OCI-LY7 (cell line): ENCODE results near the gene FAM81A. TPM values are rescaled to one million over a fixed set of nuclear protein-coding genes. Genes with fewer than 3 reads are reported as not detected.

Source experiments
- BruUV-seq: library from RNA; stranded (reverse); fragments of 400-500 nt; replicated peaks from 2 replicates; lab custom pipeline; 2021; lab: Mats Ljungman, UMichigan
- CTCF ChIA-PET: fragments of 300-600 bp; sonication (Branson Sonifier 250); formaldehyde crosslinking; loops from one replicate; lab custom pipeline; 2022; ENCODE audit warnings: antibody characterized with exemption; ENCODE audit not compliant: unreplicated experiment; lab: Charles Lee
- POLR2A ChIA-PET: fragments of 300-600 bp; sonication (Branson Sonifier 250); formaldehyde crosslinking; loops from one replicate; lab custom pipeline; 2022; ENCODE audit warnings: antibody characterized with exemption; lab: Charles Lee
- DNase-seq: peaks from one replicate; pipeline ENCODE4 v3.0.0-alpha.2; 2015; ENCODE audit warnings: low spot score
- H2AFZ ChIP-seq: fragments of 200-600 bp; sonication (generic), shearing (Covaris generic); 2 replicates; pipeline ENCODE4 v1.6.1; 2014; ENCODE audit warnings: mild to moderate bottlenecking, antibody characterized with exemption, low read length, moderate library complexity
- H3K27ac ChIP-seq: fragments of 200-600 bp; sonication (generic); 2 replicates; pipeline ENCODE4 v1.5.1; 2014; ENCODE audit warnings: mixed run types, low read depth, mild to moderate bottlenecking, moderate library complexity, low read length, inconsistent platforms; ENCODE audit not compliant: poor library complexity, severe bottlenecking
- H3K36me3 ChIP-seq: fragments of 200-600 bp; sonication (generic); 2 replicates; pipeline ENCODE4 v1.6.1; 2014; ENCODE audit warnings: mild to moderate bottlenecking, antibody characterized with exemption, low read length, moderate library complexity, mixed read lengths; ENCODE audit not compliant: insufficient read depth
- H3K4me1 ChIP-seq: fragments of 200-600 bp; sonication (generic); 2 replicates; pipeline ENCODE4 v1.5.1; 2014; ENCODE audit warnings: mild to moderate bottlenecking, low read length; ENCODE audit not compliant: insufficient read depth, poor library complexity, severe bottlenecking
- H3K4me2 ChIP-seq: fragments of 200-600 bp; sonication (generic); 2 replicates; pipeline ENCODE4 v1.6.1; 2014; ENCODE audit warnings: mild to moderate bottlenecking, low read length
- H3K4me3 ChIP-seq: fragments of 200-600 bp; sonication (generic); 2 replicates; pipeline ENCODE4 v1.5.1; 2014; ENCODE audit warnings: mild to moderate bottlenecking, low read depth, low read length; ENCODE audit not compliant: poor library complexity, severe bottlenecking
- H3K79me2 ChIP-seq: fragments of 200-600 bp; sonication (generic); 2 replicates; pipeline ENCODE4 v1.6.1; 2016; ENCODE audit warnings: low read depth, mild to moderate bottlenecking, low read length, moderate library complexity, mixed read lengths; ENCODE audit not compliant: insufficient read depth
- H3K9me2 ChIP-seq: fragments of 200-600 bp; sonication (generic); 2 replicates; pipeline ENCODE4 v1.6.1; 2016; ENCODE audit warnings: mild to moderate bottlenecking, low read length, mixed read lengths; ENCODE audit not compliant: insufficient read depth
- H3K9me3 ChIP-seq: fragments of 200-600 bp; sonication (generic); 2 replicates; pipeline ENCODE4 v1.6.1; 2014; ENCODE audit warnings: mild to moderate bottlenecking, mixed run types, low read length, mixed read lengths
- H4K20me1 ChIP-seq: fragments of 200-600 bp; sonication (generic); 2 replicates; pipeline ENCODE4 v1.6.1; 2014; ENCODE audit warnings: mild to moderate bottlenecking, antibody characterized with exemption, low read length, moderate library complexity, mixed read lengths; ENCODE audit not compliant: insufficient read depth
- EZH2phosphoT487 ChIP-seq: fragments of 200-600 bp; sonication (generic); IDR thresholded peaks from 2 replicates; pipeline ENCODE4 v1.6.1; 2018; ENCODE audit warnings: low read depth, borderline replicate concordance, mild to moderate bottlenecking, mixed run types, antibody characterized with exemption, low read length, moderate library complexity, mixed read lengths
- intact Hi-C: fragments of 100-400 bp; cut with micrococcal nuclease; formaldehyde crosslinking; loops from one replicate; pipeline ENCODE4 v1.10.0; 2022; ENCODE audit not compliant: unreplicated experiment
- total RNA-seq, 2 experiments: library from RNA; depleted of rRNA in 1 of 2; stranded (reverse); fragments of >200 nt in 1 of 2; shearing (Covaris generic) in 1 of 2; gene quantifications; 2 replicates each; pipeline ENCODE4 v1.2.3, GENCODE V29; 2014 to 2022
- TF ChIP-seq, protein P1 (sequence below): fragments of 200-600 bp; sonication (generic); conservative IDR thresholded peaks from 2 replicates; pipeline ENCODE4 v1.5.1; 2014; ENCODE audit warnings: mild to moderate bottlenecking, antibody characterized with exemption, low read length, moderate library complexity, mixed read lengths

The FAM81A gene
- total RNA-seq, 2 experiments from 2014 or later = 11.6 to 37.4 TPM

DNA sequence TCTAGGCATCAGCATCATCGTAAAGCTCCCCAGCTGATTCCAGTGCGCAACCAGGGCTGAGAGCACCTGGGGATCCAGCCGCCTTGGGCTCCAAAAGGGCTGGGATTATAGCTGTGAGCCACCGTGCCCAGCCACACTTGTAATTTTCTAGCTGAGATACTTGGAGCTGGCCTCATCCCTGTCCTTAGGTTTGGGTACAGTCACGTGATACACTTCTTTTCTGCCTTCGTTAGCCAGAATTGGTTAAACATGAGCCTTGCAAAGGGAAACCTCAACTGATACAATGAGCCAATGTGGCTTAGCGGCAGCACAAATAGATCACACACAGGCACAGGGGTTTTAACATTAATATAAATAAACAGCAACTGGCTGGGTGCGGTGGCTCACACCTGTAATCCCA, 103.8 kb downstream of the FAM81A start:
- BruUV-seq = no TSS peak
- DNase-seq = no peak
- Histone ChIP-seq H3K9me3 (no peaks in the 10 kb centered on the region), H3K4me3 (no peak overlapping the region), H3K79me2 (no peaks in the 10 kb centered on the region), H3K36me3 (no peaks in the 10 kb centered on the region), H3K4me2 (no peak overlapping the region), H3K27ac (no peak overlapping the region), H2AFZ (no peak overlapping the region), H3K9me2 (no peaks in the 10 kb centered on the region), H3K4me1 (peaks cover 38% of the 10 kb centered on the region), H4K20me1 (no peaks in the 10 kb centered on the region)
- TF ChIP-seq, protein P1, sequence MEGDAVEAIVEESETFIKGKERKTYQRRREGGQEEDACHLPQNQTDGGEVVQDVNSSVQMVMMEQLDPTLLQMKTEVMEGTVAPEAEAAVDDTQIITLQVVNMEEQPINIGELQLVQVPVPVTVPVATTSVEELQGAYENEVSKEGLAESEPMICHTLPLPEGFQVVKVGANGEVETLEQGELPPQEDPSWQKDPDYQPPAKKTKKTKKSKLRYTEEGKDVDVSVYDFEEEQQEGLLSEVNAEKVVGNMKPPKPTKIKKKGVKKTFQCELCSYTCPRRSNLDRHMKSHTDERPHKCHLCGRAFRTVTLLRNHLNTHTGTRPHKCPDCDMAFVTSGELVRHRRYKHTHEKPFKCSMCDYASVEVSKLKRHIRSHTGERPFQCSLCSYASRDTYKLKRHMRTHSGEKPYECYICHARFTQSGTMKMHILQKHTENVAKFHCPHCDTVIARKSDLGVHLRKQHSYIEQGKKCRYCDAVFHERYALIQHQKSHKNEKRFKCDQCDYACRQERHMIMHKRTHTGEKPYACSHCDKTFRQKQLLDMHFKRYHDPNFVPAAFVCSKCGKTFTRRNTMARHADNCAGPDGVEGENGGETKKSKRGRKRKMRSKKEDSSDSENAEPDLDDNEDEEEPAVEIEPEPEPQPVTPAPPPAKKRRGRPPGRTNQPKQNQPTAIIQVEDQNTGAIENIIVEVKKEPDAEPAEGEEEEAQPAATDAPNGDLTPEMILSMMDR = no peak
- no peak for TF ChIP-seq EZH2phosphoT487
- POLR2A ChIA-PET = no interaction called here
- CTCF ChIA-PET = no interaction called here
- intact Hi-C loops = no loop called here

DNA sequence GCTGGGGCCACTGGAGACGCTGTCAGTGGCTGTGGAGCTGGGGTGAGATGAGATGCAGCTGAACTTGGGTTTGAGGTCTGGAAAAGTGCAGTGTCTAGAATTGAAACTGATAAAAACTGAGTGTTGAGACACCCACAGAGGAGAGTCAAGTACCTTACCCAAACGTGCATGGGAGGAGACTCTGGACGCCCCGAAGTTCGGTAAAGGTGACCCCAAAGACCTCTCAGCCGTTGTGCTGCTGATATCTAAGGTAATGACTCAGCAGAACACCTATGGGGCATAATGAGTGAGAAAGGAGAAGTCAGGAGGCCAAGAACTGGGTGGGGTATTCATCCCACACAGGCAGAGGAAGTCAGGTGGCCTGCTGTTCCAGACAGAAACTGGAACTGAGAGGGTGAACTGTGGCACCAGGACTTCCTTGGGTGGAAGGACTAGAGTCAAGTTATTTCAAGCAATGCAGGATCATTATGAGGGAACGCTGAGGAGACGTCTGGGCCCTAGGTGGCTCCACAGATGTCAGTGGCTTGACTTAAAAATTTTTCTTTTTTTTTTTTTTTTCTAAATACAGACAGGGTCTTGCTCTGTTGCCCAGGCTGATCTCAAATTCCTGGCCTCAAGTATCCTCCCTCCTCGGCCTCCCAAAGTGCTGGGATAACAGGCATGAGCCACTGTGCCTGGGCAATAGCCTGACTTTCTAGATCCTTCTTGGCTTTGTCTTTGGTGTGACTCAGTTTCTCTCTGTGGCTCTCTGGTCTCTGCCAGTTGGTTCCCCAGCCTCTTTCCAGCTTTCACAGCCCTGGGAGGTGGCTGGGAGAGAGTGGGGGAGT, 105.9 kb downstream of the FAM81A start:
- no peaks in the 10 kb centered on the region for H4K20me1 ChIP-seq
- H2AFZ ChIP-seq = peak overlapping the region; percentile 48; the same call in 1 of the 2 replicates
- POLR2A ChIA-PET = no interaction called here
- DNase-seq = peak; percentile 64
- H3K4me2 ChIP-seq = peak overlapping the region; percentile 54
- H3K27ac ChIP-seq = peak overlapping the region; percentile 29
- no peaks in the 10 kb centered on the region for H3K9me3 ChIP-seq
- no peaks in the 10 kb centered on the region for H3K36me3 ChIP-seq
- no TSS peak for BruUV-seq
- peaks cover 31% of the 10 kb centered on the region for H3K4me1 ChIP-seq
- peak overlapping the region; percentile 24 for H3K4me3 ChIP-seq
- no peaks in the 10 kb centered on the region for H3K9me2 ChIP-seq
- intact Hi-C loops = no loop called here
- no peaks in the 10 kb centered on the region for H3K79me2 ChIP-seq
- CTCF ChIA-PET = interaction anchor here (1.3 kb wide), 1 partner anchor 11 kb away, joined by 4 read pairs; no protein-coding TSS in a partner anchor
- TF ChIP-seq, protein P1 = no peak
- TF ChIP-seq EZH2phosphoT487 = no peak

DNA sequence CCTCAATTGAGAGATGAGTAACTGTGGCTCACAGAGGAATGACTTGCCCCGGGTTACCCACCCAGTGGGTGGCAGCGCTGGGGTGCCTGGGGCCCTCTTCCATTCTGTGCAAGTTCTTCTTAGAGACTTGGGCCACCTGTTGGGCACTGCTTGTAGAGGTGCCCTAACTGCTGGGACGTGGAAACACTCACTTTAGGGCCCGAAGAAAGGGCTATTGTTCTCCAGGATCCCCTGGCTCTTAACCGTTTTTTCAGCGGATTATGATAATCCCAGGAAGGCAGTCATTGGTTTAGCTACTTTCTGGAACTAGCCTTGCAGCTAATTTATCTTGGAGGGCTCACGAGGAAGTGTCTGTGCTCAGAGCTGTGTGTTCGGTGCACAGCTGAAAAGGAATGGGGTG, 107.6 kb downstream of the FAM81A start:
- Histone ChIP-seq H3K9me3 (no peaks in the 10 kb centered on the region), H3K4me3 (no peak overlapping the region), H3K4me2 (no peak overlapping the region), H3K79me2 (no peaks in the 10 kb centered on the region), H3K36me3 (no peaks in the 10 kb centered on the region), H3K4me1 (peaks cover 22% of the 10 kb centered on the region), H3K27ac (no peak overlapping the region), H4K20me1 (no peaks in the 10 kb centered on the region), H3K9me2 (no peaks in the 10 kb centered on the region), H2AFZ (no peak overlapping the region)
- POLR2A ChIA-PET = no interaction called here
- BruUV-seq = no TSS peak
- CTCF ChIA-PET = no interaction called here
- intact Hi-C loops = no loop called here
- TF ChIP-seq EZH2phosphoT487 = no peak
- TF ChIP-seq, protein P1 = no peak
- DNase-seq = no peak
